ENCODE data around the gene RARB. TPM values are rescaled to one million over a fixed set of nuclear protein-coding genes. Genes with fewer than 3 reads are reported as not detected.

RARB gene
- total and polyA plus RNA-seq, 9 of the 15 experiments (the other 6 are each of a cell fraction or from before 2014, with no cell fraction given), result 0.15 to 1.3 (median 0.27) TPM

DNA sequence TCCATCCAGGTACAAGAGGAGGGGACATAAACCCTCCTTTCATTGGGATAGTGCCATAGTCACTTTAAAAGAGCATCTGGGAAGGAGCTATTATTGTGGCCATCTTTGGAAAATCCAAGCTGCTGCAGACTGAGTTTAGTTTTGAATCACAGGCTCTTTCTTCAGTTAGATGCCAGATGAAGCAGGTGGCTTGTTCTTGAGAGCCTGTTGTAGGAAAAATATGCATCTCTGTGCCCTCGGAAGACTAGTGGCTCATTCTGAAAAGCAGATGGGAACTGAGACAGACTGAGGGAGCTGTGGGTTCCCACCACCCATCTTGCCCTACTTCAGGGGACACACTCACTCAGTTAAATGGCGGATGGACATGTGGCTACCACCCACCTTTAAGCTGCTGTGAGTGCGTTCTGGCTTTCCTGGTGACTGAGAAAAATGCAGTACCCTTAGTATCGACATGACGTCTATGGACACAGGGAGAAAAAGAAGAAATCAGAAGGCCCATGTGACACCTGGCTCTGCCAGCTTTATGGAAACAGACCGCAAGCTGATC, 50.2 kb downstream of the RARB start:
- no peak overlapping the region for H3K9ac ChIP-seq (ENCODE audit: insufficient read depth in 1 of 2, low read depth in 2 of 2, low read length in 2 of 2)
- in situ Hi-C loops (cut with MboI) (no loop called here), intact Hi-C loops (cut with micrococcal nuclease) (no loop called here)
- no peak overlapping the region for H3K4me3 ChIP-seq
- 3% methylated on average over 6 of the region's 6 CpGs for WGBS (ENCODE audit: insufficient coverage, low coverage, missing lambda C conversion rate)
- H3K9me3 ChIP-seq (replicated peaks; ENCODE audit: control insufficient read depth, insufficient read depth, low read depth, low read length), result no peaks in the 10 kb centered on the region
- no peak for ATAC-seq
- H4K20me1 ChIP-seq (replicated peaks; ENCODE audit: control insufficient read depth, insufficient read depth, low read length), result no peaks in the 10 kb centered on the region
- no peaks in the 10 kb centered on the region for H3K79me2 ChIP-seq (ENCODE audit: control insufficient read depth, insufficient read depth, low read length)
- H3K36me3 ChIP-seq (ENCODE audit: control insufficient read depth, insufficient read depth, low read length), result no peaks in the 10 kb centered on the region
- BruUV-seq (replicated peaks), result no TSS peak
- H3K4me1 ChIP-seq (replicated peaks in 1 of 2; ENCODE audit: control insufficient read depth in 2 of 2, insufficient read depth in 2 of 2, low read length in 2 of 2), result no peaks in the 10 kb centered on the region
- POLR2A ChIA-PET, result no interaction called here
- TF ChIP-seq SOX6 (IDR thresholded peaks at IDR 0.05) (no peak), HDAC8 (tag; IDR thresholded peaks at IDR 0.05) (no peak), CBX5 (IDR thresholded peaks at IDR 0.05; ENCODE audit: borderline replicate concordance, low read depth) (no peak), BRF2 (IDR thresholded peaks at IDR 0.05; ENCODE audit: borderline replicate concordance, insufficient read depth, insufficient read length) (no peak), RFX1 (IDR thresholded peaks at IDR 0.05) (no peak), ADNP (tag; IDR thresholded peaks at IDR 0.05) (no peak)
- TF ChIP-seq, protein P1, sequence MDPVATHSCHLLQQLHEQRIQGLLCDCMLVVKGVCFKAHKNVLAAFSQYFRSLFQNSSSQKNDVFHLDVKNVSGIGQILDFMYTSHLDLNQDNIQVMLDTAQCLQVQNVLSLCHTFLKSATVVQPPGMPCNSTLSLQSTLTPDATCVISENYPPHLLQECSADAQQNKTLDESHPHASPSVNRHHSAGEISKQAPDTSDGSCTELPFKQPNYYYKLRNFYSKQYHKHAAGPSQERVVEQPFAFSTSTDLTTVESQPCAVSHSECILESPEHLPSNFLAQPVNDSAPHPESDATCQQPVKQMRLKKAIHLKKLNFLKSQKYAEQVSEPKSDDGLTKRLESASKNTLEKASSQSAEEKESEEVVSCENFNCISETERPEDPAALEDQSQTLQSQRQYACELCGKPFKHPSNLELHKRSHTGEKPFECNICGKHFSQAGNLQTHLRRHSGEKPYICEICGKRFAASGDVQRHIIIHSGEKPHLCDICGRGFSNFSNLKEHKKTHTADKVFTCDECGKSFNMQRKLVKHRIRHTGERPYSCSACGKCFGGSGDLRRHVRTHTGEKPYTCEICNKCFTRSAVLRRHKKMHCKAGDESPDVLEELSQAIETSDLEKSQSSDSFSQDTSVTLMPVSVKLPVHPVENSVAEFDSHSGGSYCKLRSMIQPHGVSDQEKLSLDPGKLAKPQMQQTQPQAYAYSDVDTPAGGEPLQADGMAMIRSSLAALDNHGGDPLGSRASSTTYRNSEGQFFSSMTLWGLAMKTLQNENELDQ (CRISPR knock-in tag; IDR thresholded peaks at IDR 0.05; ENCODE audit: borderline replicate concordance), result no peak
- TF ChIP-seq, protein P2, sequence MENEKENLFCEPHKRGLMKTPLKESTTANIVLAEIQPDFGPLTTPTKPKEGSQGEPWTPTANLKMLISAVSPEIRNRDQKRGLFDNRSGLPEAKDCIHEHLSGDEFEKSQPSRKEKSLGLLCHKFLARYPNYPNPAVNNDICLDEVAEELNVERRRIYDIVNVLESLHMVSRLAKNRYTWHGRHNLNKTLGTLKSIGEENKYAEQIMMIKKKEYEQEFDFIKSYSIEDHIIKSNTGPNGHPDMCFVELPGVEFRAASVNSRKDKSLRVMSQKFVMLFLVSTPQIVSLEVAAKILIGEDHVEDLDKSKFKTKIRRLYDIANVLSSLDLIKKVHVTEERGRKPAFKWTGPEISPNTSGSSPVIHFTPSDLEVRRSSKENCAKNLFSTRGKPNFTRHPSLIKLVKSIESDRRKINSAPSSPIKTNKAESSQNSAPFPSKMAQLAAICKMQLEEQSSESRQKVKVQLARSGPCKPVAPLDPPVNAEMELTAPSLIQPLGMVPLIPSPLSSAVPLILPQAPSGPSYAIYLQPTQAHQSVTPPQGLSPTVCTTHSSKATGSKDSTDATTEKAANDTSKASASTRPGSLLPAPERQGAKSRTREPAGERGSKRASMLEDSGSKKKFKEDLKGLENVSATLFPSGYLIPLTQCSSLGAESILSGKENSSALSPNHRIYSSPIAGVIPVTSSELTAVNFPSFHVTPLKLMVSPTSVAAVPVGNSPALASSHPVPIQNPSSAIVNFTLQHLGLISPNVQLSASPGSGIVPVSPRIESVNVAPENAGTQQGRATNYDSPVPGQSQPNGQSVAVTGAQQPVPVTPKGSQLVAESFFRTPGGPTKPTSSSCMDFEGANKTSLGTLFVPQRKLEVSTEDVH (IDR thresholded peaks at IDR 0.05; ENCODE audit: low read depth, partially characterized antibody), result no peak
- no peak overlapping the region for H2AFZ ChIP-seq (ENCODE audit: low read depth, low read length)
- no peak for FAIRE-seq
- no peak overlapping the region for H3K4me2 ChIP-seq (ENCODE audit: insufficient read depth, low read length)
- CTCF ChIA-PET (ENCODE audit: low intra/inter-chr PET ratio), result no interaction called here
- no peaks in the 10 kb centered on the region; a peak in 1 of 5 replicates for H3K27me3 ChIP-seq (ENCODE audit: control insufficient read depth in 2 of 2, insufficient read depth in 2 of 2, low read length in 2 of 2)
- no peaks in the 10 kb centered on the region for H3K9me1 ChIP-seq (ENCODE audit: control insufficient read depth, insufficient read depth, low read length)
- H3K27ac ChIP-seq (ENCODE audit: extremely low read depth, low read depth, low read length), result no peak overlapping the region
- DNase-seq (ENCODE audit: extremely low read depth in 1 of 4, low spot score in 3 of 4), result no peak

Data from K562 (cell line).